OCI-LY1 (cell line): ENCODE results near the gene FASTKD1.
"Not testable (repeated sequence)": the region's sequence is repeated elsewhere in the genome, so short reads cannot be mapped to it uniquely, and the experiment has no call there.

Source experiments
- H2AFZ ChIP-seq: fragments of 200-600 bp; sonication (generic), shearing (Covaris generic); 2 replicates; pipeline ENCODE4 v1.6.0; 2014; ENCODE audit warnings: antibody characterized with exemption, mild to moderate bottlenecking, low read length
- H3F3A ChIP-seq: fragments of 200-600 bp; sonication (generic), shearing (Covaris generic); 2 replicates; pipeline ENCODE4 v1.6.0; 2014; ENCODE audit warnings: mild to moderate bottlenecking, antibody characterized with exemption, low read length, moderate library complexity; ENCODE audit not compliant: insufficient read depth
- H3K27ac ChIP-seq: fragments of 200-600 bp; sonication (generic); 2 replicates; pipeline ENCODE4 v1.5.1; 2014; ENCODE audit warnings: low read length, mixed run types, mild to moderate bottlenecking, low read depth; ENCODE audit not compliant: poor library complexity, severe bottlenecking
- H3K27me3 ChIP-seq: fragments of 200-600 bp; sonication (generic); 2 replicates; pipeline ENCODE4 v1.6.0; 2014; ENCODE audit warnings: antibody characterized with exemption, mild to moderate bottlenecking, low read length, moderate library complexity; ENCODE audit not compliant: insufficient read depth
- H3K36me3 ChIP-seq: fragments of 200-600 bp; sonication (generic); 2 replicates; pipeline ENCODE4 v1.6.1; 2014; ENCODE audit warnings: mild to moderate bottlenecking, antibody characterized with exemption, low read length, moderate library complexity, mixed read lengths; ENCODE audit not compliant: insufficient read depth
- H3K4me1 ChIP-seq: fragments of 200-600 bp; sonication (generic); 2 replicates; pipeline ENCODE4 v1.5.1; 2014; ENCODE audit warnings: mild to moderate bottlenecking, low read length, moderate library complexity; ENCODE audit not compliant: insufficient read depth, severe bottlenecking
- H3K4me2 ChIP-seq: fragments of 200-600 bp; sonication (generic), shearing (Covaris generic); 2 replicates; pipeline ENCODE4 v1.6.1; 2014; ENCODE audit warnings: low read length
- H3K4me3 ChIP-seq: fragments of 200-600 bp; sonication (generic); 2 replicates; pipeline ENCODE4 v1.5.1; 2014; ENCODE audit warnings: low read length, low read depth, mild to moderate bottlenecking, mixed read lengths; ENCODE audit not compliant: poor library complexity, severe bottlenecking
- H3K79me2 ChIP-seq: fragments of 200-600 bp; shearing (Covaris generic); 2 replicates; pipeline ENCODE4 v1.6.1; 2016; ENCODE audit warnings: mixed run types, low read length, mixed read lengths; ENCODE audit not compliant: insufficient read depth
- H3K9ac ChIP-seq: fragments of 200-600 bp; sonication (generic), shearing (Covaris generic); 2 replicates; pipeline ENCODE4 v1.6.1; 2014; ENCODE audit warnings: mild to moderate bottlenecking, low read length, mixed read lengths
- H3K9me2 ChIP-seq: fragments of 200-600 bp; sonication (generic), shearing (Covaris generic); 2 replicates; pipeline ENCODE4 v1.6.1; 2014; ENCODE audit warnings: low read depth, mild to moderate bottlenecking, low read length, mixed read lengths
- H3K9me3 ChIP-seq: fragments of 200-600 bp; shearing (Covaris generic); 2 replicates; pipeline ENCODE4 v1.6.1; 2014; ENCODE audit warnings: low read length, mixed read lengths
- H4K20me1 ChIP-seq: fragments of 200-600 bp; sonication (generic), shearing (Covaris generic); 2 replicates; pipeline ENCODE4 v1.6.0; 2016; ENCODE audit warnings: mild to moderate bottlenecking, low read length; ENCODE audit not compliant: insufficient read depth
- EZH2 ChIP-seq: fragments of 200-600 bp; sonication (generic), shearing (Covaris generic); IDR thresholded peaks from 2 replicates; pipeline ENCODE4 v1.8.0; 2017; ENCODE audit warnings: borderline replicate concordance, mixed run types, mild to moderate bottlenecking, antibody characterized with exemption, low read length, moderate library complexity, mixed read lengths
- TF ChIP-seq, protein P1 (sequence below): fragments of 200-600 bp; sonication (generic), shearing (Covaris generic); IDR thresholded peaks from 2 replicates; pipeline ENCODE4 v1.5.1; 2017; ENCODE audit warnings: mild to moderate bottlenecking, antibody characterized with exemption, low read length, moderate library complexity, mixed read lengths

FASTKD1 gene

DNA sequence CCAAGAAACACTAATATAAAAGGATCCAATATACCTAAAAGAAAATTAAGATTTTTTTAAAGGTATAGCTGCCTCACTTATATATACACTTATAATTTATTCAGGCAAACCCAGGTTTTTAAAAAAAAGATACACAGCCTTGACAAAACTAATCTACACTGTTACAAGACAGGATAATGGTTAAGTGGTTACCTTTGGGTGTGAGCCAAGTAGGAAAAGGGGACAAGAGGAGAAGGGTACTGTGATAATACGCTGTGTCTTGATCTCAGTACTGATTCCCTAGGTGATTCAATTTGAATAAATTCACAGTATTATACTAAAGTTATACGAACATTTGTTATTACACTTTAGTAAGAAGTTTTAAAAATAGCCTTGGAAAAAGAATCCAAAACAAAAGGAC, 33.5 kb downstream of the FASTKD1 start:
- Histone ChIP-seq H2AFZ (no peak overlapping the region), H3K4me2 (no peak overlapping the region), H3K27ac (no peak overlapping the region), H3K9ac (no peak overlapping the region), H4K20me1 (no peaks in the 10 kb centered on the region), H3K9me2 (no peaks in the 10 kb centered on the region), H3K36me3 (peaks cover 7% of the 10 kb centered on the region; the same call in 1 of the 2 replicates), H3K4me3 (no peak overlapping the region), H3K27me3 (no peaks in the 10 kb centered on the region), H3K79me2 (no peaks in the 10 kb centered on the region), H3K4me1 (no peaks in the 10 kb centered on the region), H3K9me3 (no peaks in the 10 kb centered on the region), H3F3A (no peaks in the 10 kb centered on the region)
- TF ChIP-seq, protein P1, sequence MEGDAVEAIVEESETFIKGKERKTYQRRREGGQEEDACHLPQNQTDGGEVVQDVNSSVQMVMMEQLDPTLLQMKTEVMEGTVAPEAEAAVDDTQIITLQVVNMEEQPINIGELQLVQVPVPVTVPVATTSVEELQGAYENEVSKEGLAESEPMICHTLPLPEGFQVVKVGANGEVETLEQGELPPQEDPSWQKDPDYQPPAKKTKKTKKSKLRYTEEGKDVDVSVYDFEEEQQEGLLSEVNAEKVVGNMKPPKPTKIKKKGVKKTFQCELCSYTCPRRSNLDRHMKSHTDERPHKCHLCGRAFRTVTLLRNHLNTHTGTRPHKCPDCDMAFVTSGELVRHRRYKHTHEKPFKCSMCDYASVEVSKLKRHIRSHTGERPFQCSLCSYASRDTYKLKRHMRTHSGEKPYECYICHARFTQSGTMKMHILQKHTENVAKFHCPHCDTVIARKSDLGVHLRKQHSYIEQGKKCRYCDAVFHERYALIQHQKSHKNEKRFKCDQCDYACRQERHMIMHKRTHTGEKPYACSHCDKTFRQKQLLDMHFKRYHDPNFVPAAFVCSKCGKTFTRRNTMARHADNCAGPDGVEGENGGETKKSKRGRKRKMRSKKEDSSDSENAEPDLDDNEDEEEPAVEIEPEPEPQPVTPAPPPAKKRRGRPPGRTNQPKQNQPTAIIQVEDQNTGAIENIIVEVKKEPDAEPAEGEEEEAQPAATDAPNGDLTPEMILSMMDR, result no peak
- no peak for TF ChIP-seq EZH2

DNA sequence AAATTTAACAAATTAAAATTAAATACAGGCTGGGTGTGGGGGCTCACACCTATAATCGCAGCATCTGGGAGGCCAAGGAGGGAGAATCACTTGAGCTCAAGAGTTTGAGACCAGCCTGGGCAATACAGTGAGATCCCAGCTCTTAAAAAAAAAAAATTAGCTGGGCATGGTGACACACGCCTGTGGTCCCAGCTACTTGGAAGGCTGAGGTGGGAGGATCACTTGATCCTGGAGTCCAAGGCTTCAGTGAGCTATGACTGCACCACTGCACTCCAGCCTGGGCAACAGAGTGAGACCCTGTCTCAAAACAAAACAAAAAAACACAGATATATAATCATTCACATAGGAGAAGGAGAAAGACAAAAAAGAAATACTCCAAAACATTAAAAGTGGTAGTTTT, 34.2 kb downstream of the FASTKD1 start:
- not testable (repeated sequence) for H3K27ac ChIP-seq, H3F3A ChIP-seq, H3K4me3 ChIP-seq, H3K9ac ChIP-seq, H4K20me1 ChIP-seq, H3K9me3 ChIP-seq, H3K9me2 ChIP-seq, H3K4me1 ChIP-seq, H3K36me3 ChIP-seq, H3K27me3 ChIP-seq, H2AFZ ChIP-seq, H3K79me2 ChIP-seq, H3K4me2 ChIP-seq

DNA sequence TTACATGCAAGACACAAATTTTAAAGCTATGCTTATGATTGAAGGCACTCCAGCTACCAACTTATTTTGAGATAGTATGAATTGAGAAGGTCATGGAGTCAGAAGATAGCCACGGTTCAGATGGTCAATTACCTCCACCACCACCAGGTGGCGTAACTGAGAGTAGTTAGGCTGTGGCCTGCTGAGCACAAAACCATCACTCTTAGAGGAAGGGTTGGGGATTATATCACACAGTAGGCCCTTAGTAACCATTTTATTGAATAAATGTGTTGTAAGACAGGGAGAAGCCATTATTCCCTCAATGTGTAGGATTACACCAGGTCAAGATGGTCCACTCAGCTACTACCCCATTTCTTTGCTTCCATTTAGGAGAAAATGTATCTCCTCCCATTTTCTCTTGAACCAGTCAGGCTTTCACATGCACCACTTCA, 45.4 kb downstream of the FASTKD1 start:
- peaks cover 6% of the 10 kb centered on the region; the same call in 1 of the 2 replicates for H3K36me3 ChIP-seq
- H3K9me3 ChIP-seq, result no peaks in the 10 kb centered on the region
- H3F3A ChIP-seq, result no peaks in the 10 kb centered on the region
- no peak overlapping the region for H3K4me2 ChIP-seq
- no peaks in the 10 kb centered on the region for H3K4me1 ChIP-seq
- H3K27me3 ChIP-seq, result no peaks in the 10 kb centered on the region
- TF ChIP-seq EZH2, result no peak
- TF ChIP-seq, protein P1, result peak; percentile 89
- H3K79me2 ChIP-seq, result no peaks in the 10 kb centered on the region
- H3K9me2 ChIP-seq, result no peaks in the 10 kb centered on the region
- H3K27ac ChIP-seq, result no peak overlapping the region
- no peak overlapping the region for H3K9ac ChIP-seq
- no peak overlapping the region for H3K4me3 ChIP-seq
- no peak overlapping the region for H2AFZ ChIP-seq
- no peaks in the 10 kb centered on the region for H4K20me1 ChIP-seq

DNA sequence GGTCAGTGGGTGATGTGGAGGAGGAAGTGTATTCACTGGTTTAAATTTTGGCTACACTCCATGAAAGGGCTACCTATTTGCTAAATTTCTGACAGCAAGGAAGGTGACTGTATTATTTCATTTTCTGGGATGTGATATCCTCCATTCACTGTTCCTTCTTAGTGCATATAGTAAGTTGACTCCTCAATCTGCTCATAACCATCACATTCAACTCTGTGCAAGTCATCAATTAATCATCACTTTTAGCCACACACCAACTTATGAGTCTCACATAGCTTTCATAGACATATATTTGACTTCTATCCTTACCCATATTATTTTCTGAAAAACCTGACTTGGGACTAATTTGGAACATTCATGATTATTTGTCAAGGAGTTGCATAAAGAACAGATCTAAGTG, 47.2 kb downstream of the FASTKD1 start:
- Histone ChIP-seq H2AFZ (no peak overlapping the region), H3K9me3 (no peaks in the 10 kb centered on the region), H3K9ac (no peak overlapping the region), H3K4me3 (no peak overlapping the region), H3K9me2 (no peaks in the 10 kb centered on the region), H3F3A (no peaks in the 10 kb centered on the region), H3K79me2 (no peaks in the 10 kb centered on the region), H3K36me3 (peaks cover 6% of the 10 kb centered on the region; the same call in 1 of the 2 replicates), H4K20me1 (no peaks in the 10 kb centered on the region), H3K27me3 (no peaks in the 10 kb centered on the region), H3K4me2 (no peak overlapping the region), H3K27ac (no peak overlapping the region), H3K4me1 (no peaks in the 10 kb centered on the region)
- TF ChIP-seq, protein P1, result no peak
